NOMO-1 treated with DMSO at 0.1 percent for 48 hours (cell line): ENCODE data around the gene TAF11L2.
"Not testable (repeated sequence)": the region's sequence is repeated elsewhere in the genome, so short reads cannot be mapped to it uniquely, and the experiment has no call there.

Experiments
- DNase-seq: peaks from one replicate; lab custom pipeline; 2025; ENCODE audit not compliant: unreplicated experiment; lab: John Stamatoyannopoulos, UW

Gene TAF11L2

GRCh38 chr5:17524935-17525334, 26.9 kb downstream of the TAF11L2 start, which contains the start of gene TAF11L5:
TAF11L5 (plus strand) TSS chr5:17525235.
- DNase-seq, result not testable (repeated sequence)

DNA sequence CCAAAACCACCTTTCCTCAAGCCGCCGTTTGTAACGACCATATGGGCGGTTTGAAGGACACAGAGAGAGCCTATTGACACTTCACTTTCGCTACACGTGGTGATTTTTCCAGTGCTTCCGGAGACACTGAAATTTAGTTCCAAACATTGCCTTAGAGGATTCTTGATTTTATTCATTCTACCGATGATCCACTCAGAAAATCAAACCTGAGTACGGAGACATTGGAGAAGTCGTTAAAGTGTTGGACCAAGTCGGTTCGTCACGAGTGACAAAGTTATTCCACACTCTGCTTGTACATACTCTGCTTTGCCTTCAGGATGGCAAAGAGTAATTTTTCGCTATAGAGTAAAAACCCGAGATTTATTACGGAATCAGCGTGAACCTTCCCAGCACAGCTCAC, 28.5 kb downstream of the TAF11L2 start:
- DNase-seq, result not testable (repeated sequence)

GRCh38 chr5:17528369-17528768, 30.3 kb downstream of the TAF11L2 start, which contains the start of gene TAF11L6:
TAF11L6 (plus strand) TSS chr5:17528669.
- DNase-seq, result not testable (repeated sequence)
